Measurements from ENCODE around the gene TMEM106A.
"Not testable (repeated sequence)": the region's sequence is repeated elsewhere in the genome, so short reads cannot be mapped to it uniquely, and the experiment has no call there.

TMEM106A gene

DNA sequence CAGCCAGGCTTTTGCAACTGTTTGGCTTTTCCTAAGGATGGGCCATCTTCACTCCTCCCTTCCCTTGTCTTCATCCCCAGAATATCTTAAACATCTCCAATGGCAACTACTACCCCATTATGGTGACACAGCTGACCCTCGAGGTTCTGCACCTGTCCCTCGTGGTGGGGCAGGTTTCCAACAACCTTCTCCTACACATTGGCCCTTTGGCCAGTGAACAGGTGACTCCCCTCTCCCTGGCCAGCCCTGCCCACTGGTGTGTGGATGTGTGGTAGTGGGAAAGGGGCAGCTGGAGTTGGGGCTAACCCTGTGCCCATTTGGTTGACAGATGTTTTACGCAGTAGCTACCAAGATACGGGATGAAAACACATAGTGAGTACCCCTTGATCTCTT, 4.7 kb downstream of the TMEM106A start:
- DNase-seq, result no peak

DNA sequence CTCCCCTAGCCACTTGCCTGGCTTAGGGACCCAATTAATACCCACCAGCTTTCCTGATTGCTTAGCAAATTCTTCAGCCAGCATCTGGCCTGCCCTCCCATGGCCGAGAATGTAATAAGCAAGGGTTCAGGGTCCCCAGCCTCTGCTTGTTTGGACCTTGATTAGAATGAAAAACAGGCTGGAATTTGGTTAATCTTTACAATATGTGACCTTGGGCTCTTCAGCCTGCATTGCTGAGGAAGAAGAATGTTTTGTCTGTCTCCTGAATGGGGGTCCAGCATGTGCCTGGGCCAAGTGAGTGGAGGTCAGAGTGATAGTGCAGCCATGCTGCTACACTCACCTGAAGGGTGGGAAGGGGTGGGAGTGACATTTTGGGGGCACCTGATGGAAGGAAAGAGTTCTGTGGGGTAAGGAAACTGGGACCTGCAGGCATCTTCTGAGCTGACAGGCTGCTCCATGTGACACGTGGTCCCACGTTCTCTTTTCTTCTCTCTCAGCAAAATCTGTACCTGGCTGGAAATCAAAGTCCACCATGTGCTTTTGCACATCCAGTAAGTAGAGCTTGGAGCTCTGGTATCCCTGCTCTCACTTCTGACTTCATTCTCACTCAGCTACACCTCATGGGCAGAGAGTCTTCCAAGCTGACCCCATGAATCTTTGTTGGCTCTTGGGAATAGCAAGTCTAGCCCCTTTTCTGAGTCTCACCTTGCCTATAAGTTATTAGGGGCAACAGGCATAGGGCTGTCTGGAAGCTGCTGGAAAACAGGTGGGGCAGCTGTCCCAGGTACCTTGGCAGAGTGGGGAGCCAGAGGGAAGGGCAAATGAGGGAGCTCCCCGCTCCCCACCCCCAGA, 5.3 kb downstream of the TMEM106A start:
- DNase-seq, result no peak

DNA sequence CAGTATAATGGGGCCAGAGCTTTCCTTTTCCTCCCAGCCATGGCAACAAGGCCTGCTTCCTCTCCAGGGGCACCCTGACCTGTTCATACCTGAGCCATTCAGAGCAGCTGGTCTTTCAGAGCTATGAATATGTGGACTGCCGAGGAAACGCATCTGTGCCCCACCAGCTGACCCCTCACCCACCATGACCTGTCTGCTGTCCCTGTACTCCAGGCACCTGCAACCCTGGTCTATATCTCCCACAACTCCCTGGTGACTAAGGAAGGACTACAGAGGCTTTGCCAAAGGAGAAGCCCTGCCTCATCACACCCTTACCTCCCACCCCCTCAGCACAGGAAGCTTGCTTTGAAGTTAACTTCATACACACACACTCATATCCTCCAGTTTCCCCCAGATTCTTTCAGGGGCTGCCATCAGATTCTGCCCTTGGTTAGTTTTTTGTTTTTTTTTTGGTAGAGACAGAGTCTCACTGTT, 6.0 kb downstream of the TMEM106A start:
- DNase-seq, result no peak

DNA sequence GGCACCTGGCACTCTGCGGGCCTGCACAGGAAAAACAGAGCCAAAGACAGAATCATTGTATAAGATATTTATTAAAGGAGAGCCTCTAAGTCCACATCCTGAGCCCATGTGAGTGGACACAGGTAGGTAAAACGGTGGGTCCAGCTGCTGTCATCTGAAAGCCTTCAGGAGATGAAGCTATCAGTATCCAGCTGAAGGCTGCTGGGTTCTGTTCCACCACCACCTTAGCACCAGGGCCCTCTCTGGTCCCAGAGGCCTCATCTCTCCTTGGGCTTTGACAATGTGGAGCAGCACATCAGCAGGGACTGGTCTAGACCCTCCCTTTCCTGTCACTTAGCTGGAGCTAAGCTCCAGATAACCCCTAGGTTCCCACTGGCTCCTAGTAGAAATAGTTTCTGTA, 7.3 kb downstream of the TMEM106A start:
- DNase-seq, result no peak

DNA sequence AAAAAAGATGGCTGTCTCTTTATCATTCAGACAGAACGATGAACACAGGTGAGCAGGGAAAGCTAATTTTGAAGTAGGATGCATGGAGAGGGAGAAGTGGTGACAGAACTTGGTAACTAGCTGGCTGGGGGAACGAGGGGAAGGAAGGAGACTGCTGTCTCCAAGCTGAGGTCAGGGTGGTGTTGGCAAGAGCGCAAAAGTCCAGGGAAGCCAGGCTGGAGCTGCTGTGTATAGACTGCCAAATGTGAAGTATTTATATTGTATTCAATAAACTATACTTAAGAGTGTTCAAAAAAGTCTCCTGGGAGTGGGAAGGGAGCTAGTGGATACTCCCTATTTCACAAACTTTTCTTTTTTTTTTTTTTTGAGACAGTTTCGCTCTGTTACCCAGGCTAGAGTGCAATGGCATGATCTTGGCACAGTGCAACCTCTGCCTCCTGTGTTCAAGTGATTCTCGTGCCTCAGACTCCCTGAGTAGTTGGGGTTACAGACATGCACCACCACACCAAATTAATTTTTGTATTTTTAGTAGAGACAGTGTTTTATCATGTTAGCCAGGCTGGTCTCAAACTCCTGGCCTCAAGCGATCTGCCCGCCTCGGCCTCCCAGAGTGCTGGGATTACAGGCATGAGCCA, 8.2 kb downstream of the TMEM106A start:
- no peak for DNase-seq

DNA sequence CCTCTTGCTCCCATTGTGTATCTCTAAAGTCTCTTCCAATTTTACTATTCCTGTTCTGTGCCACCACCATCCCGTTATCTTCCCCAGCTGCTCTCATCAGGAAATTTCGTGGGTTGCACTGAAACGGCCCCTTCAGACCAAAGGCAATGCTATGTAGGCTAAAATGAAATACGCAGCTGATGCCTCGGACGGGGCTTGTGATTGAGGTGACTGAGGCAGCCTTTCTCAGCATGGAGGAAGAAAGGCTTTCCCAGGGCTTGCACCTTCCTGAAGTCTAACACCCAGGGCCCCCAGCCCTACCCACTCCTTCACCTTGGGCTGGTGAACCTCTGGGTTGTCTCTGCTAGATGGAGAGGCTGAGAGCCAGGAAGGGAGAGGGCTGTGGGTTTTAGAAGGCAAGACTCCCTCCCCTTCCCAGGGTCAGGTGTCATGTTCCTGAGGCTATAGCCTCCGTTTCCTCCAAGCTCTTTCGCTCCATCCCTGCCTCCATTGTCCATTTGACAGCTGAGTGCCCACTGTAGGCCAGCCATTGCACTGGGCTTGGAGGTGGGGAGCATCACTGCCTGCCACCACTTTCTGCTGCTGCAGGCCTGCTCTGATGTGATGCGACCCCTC, 8.9 kb downstream of the TMEM106A start:
- no peak for DNase-seq

DNA sequence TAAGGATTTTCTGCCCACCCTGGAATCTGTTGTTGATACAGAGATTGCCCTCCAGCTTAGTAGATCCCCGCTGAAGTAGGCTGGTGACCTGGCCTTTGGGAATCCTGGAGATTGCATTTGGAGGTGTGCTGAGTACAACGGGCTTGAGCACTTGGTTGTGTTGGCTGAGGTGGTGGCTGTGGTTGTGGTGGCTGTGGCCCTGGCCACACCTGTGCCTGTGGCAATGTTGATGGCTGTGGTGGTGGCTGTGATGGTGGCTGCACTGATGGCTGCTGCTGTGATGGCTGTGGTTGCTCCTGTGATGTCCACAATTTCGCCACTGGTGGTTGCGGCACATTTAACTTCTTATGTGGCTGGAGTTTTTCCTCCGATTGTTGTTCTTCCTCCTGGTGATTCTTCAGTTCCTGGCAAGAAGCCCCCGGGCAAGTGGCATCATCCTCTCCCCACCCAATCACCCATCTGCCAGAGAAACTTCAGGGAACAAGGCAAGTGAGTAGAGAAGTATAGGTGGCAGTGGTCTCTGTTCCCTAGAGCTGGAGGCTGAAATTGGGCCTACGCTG, 12.6 kb downstream of the TMEM106A start:
- DNase-seq, result no peak

DNA sequence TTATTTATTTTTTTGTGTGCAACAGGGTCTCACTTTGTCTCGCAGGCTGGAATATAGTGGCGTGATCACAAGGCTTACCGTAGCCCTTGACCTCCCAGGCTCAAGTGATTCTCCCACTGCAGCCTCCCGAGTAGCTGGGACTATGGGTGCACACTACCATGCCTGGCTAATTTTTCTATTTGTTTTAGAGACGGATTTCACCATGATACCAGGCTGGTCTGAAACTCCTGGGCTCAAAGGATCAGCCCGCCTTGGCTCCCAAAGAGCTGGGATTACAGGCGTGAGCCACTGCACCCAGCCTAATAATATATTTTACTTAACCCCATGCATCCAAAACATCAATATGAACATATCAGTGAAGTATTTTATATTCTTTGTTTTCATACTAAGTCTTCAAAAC, 14.7 kb downstream of the TMEM106A start:
- DNase-seq, result no peak

DNA sequence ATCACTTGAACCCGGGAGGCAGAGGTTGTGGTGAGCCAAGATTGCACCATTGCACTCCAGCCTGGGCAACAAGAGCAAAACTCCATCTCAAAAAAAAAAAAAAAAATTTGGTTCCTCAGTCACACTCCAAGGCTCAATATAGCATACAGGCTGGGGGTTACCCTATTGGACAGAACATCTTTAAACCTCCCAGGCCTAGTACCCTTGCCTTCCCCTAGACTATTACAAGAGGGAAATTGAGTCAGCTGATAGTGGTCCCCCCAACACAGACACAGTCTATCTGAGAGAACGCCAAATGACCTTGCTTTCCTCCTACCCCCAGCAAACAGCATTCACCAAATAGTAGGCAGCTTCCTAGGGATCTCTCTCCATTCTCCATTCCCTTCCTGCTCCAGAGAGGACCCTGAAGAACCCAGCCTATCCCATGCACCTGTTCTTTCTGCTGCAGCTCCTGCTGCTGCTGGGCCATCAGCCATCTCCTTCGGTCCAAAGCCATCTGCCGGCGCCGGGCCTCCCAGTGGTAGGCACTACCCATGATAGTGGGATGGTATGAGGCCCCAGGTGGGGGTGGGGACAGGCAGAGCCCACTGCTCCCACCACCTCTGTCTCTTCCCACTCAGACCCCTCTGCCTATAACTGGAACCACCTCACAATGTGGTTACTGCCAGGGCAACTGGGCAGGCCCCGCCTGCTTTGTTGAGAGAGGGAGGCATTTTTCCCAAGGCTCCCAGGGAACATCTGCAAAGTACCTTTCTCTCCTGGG, 16.5 kb downstream of the TMEM106A start, which contains the start of gene CCDC200:
CCDC200 (minus strand) TSS at position 604 of the 763 bp plus-strand sequence; CDS start at position 535, 69 bp downstream.
- DNase-seq, result not testable (repeated sequence)

DNA sequence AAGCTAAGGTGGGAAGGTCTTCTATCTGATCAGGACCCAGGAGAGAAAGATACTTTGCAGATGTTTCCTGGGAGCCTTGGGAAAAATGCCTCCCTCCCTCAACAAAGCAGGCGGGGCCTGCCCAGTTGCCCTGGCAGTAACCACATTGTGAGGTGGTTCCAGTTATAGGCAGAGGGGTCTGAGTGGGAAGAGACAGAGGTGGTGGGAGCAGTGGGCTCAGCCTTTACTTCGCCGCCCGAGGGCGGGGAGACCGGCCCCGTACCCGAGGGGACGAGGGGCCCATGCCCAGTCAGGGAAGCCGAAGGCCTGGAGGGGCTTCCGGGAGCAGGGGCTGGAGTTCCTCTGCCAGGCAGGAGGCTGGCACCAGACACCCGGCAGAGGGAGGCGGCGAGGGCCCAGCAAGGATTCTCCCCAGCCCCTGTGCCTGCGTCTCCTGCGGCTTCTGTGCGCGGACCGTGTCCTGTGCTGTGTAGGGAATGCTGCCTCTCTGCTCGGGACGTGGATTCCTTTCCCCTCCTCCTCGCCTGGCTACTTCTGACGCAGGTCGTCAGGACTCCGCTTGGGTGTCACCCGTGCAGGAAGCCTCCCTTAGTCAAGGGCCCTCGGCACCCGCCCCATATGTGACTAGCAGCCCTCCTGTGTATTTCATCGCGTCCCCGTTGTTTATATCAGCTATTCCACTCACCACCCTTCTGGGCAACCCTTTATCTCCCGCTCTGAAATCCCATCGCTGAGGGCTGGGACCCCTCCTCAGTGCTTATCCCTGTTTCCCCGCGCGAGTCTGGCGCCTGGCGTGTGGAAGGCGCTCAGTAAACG, 19.7 kb downstream of the TMEM106A start:
- not testable (repeated sequence) for DNase-seq

DNA sequence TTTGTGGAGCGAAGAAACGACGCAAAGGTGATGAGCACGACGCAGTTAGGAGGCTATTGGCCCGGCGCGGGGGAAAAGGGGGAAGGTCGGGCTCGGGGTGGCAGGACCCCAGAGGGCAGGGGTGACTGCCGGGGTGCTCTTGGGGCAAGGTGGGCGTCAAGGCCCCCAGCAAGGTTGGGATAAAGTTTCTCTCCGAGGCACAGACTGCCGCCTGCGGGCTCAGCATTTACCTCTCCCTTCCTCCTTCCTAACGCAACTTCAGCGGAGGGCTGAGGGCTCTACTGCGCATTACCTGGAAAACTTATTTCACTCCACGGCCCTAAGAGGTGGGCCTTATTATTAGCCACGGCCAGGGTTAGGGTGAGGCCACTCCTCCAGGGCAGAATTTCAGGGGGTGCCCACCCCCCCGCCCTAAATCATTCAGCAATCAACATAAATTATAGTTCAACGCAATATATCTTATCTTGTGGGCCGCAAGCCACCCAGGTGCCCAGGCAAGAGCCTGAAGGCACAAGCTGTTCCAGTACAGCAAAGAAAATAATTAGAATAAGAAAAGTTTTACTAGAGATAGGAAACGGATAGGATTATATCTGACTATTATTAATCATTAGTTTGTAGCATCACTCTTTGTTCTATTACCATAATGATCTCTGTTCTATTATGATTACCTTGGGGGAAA, 20.5 kb downstream of the TMEM106A start:
- DNase-seq, result not testable (repeated sequence)

DNA sequence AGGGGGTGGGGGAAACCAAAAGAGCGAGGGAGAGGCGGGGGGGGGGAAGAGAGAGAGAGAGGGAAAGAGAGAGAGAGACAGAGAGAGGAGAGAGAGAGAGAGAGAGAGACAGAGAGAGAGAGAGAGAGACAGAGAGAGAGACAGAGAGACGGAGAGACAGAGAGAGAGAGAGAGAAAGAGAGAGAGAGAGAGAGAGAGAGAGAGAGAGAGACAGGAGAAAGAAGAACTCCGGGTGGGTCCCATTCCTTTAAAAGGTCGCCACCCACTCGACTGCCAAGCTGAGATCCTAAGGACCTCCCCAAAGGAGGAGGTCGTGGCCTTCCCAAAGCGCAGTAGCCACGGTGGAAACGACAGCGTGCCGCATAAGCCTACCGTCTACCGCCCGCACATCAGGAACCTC, 21.6 kb downstream of the TMEM106A start:
- not testable (repeated sequence) for DNase-seq

DNA sequence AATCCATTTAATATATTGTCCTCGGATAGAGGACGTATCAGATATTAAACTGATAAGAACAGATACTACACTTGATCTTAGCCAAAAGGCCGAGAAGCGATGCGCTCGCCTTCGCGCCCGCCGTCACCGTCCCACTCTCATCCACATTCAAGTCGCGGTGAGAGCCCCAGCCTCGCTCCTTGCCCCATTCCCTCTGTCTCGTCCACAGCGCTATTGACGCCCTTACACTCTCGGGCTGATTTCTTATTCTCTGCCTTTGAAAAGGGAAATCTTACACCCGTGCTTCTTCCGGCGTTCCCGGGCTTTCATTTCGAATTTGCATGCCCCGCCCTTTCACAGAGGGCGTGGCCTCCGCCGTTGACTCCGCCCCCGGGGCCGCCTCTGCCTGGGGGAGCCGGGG, 22.2 kb downstream of the TMEM106A start, which contains the start of gene RNU2-1:
RNU2-1 (minus strand) TSS at position 101 of the 400 bp plus-strand sequence.
- DNase-seq, result not testable (repeated sequence)

DNA sequence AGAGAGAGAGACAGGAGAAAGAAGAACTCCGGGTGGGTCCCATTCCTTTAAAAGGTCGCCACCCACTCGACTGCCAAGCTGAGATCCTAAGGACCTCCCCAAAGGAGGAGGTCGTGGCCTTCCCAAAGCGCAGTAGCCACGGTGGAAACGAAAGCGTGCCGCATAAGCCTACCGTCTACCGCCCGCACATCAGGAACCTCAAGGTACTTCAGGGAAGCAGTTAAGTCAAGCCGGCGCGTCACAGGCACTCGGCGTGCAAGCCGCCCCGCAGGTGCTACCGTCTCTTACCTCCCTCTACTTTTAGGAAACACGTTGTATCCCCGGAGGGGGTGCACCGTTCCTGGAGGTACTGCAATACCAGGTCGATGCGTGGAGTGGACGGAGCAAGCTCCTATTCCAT, 27.9 kb downstream of the TMEM106A start:
- not testable (repeated sequence) for DNase-seq

DNA sequence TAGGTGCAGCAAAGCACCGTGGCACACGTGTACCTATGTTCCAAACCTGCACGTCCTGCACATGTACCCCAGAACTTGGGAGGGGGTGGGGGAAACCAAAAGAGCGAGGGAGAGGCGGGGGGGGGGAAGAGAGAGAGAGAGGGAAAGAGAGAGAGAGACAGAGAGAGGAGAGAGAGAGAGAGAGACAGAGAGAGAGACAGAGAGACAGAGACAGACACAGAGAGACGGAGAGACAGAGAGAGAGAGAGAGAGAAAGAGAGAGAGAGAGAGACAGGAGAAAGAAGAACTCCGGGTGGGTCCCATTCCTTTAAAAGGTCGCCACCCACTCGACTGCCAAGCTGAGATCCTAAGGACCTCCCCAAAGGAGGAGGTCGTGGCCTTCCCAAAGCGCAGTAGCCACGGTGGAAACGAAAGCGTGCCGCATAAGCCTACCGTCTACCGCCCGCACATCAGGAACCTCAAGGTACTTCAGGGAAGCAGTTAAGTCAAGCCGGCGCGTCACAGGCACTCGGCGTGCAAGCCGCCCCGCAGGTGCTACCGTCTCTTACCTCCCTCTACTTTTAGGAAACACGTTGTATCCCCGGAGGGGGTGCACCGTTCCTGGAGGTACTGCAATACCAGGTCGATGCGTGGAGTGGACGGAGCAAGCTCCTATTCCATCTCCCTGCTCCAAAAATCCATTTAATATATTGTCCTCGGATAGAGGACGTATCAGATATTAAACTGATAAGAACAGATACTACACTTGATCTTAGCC, 29.1 kb downstream of the TMEM106A start:
- not testable (repeated sequence) for DNase-seq

DNA sequence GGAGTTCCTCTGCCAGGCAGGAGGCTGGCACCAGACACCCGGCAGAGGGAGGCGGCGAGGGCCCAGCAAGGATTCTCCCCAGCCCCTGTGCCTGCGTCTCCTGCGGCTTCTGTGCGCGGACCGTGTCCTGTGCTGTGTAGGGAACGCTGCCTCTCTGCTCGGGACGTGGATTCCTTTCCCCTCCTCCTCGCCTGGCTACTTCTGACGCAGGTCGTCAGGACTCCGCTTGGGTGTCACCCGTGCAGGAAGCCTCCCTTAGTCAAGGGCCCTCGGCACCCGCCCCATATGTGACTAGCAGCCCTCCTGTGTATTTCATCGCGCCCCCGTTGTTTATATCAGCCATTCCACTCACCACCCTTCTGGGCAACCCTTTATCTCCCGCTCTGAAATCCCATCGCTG, 34.8 kb downstream of the TMEM106A start:
- DNase-seq, result not testable (repeated sequence)

All from NCI-H1930 (cell line).